Brain microvascular endothelial cell (primary cell): ENCODE data around the gene FBXL20.
"Not testable (repeated sequence)": the region's sequence is repeated elsewhere in the genome, so short reads cannot be mapped to it uniquely, and the experiment has no call there.

Experiments
- DNase-seq: peaks from one replicate; pipeline ENCODE4 v3.0.0-alpha.2; 2020
- H3K27ac ChIP-seq: fragments of 250-450 bp; sonication (Bioruptor Pico); 2 replicates; pipeline ENCODE4 v1.5.1; 2020; ENCODE audit warnings: mild to moderate bottlenecking, moderate library complexity
- H3K27me3 ChIP-seq: fragments of 250-450 bp; sonication (Bioruptor Pico); replicated peaks from 2 replicates; pipeline ENCODE4 v1.5.1; 2020; ENCODE audit warnings: mild to moderate bottlenecking
- H3K36me3 ChIP-seq: fragments of 250-450 bp; sonication (Bioruptor Pico); replicated peaks from 2 replicates; pipeline ENCODE4 v1.5.1; 2020; ENCODE audit warnings: mild to moderate bottlenecking
- H3K4me3 ChIP-seq: 2 replicates; pipeline ENCODE4 v1.5.1; 2011; ENCODE audit warnings: low read depth, mild to moderate bottlenecking, control low read depth, low read length, moderate library complexity
- in situ Hi-C: cut with HindIII; loops from 2 replicates; pipeline ENCODE4 v1.10.0; 2017; ENCODE audit warnings: low sequenced_read_pairs, low pct_ligation_motif_present
- TF ChIP-seq, protein P1 (sequence below): IDR thresholded peaks from 2 replicates; pipeline ENCODE4 v1.5.1; 2011; ENCODE audit warnings: low read depth, mild to moderate bottlenecking, moderate library complexity, low read length, control low read depth, inconsistent platforms; ENCODE audit errors: missing control alignments

Gene FBXL20

DNA sequence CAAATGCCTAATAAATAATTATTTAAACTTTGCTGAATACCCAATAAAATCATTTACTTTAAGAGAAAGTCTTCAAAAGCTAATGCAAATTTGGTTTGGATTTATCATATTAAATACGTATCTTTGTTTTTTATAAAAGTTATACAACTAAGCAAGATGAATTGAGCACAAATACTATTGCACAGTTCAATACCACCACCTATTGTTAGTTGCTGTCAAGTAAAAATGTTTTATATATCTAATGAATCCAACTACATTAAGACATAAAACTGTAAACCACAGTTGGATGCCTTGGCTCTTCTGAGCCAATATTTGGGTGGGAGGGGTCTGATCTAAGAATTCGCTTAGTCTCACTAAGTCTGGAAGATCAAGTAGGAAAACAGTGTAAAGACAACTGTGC, 7.7 kb downstream of the FBXL20 start:
- H3K27ac ChIP-seq = no peak overlapping the region
- DNase-seq = no peak
- TF ChIP-seq, protein P1, sequence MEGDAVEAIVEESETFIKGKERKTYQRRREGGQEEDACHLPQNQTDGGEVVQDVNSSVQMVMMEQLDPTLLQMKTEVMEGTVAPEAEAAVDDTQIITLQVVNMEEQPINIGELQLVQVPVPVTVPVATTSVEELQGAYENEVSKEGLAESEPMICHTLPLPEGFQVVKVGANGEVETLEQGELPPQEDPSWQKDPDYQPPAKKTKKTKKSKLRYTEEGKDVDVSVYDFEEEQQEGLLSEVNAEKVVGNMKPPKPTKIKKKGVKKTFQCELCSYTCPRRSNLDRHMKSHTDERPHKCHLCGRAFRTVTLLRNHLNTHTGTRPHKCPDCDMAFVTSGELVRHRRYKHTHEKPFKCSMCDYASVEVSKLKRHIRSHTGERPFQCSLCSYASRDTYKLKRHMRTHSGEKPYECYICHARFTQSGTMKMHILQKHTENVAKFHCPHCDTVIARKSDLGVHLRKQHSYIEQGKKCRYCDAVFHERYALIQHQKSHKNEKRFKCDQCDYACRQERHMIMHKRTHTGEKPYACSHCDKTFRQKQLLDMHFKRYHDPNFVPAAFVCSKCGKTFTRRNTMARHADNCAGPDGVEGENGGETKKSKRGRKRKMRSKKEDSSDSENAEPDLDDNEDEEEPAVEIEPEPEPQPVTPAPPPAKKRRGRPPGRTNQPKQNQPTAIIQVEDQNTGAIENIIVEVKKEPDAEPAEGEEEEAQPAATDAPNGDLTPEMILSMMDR = no peak
- no peaks in the 10 kb centered on the region for H3K36me3 ChIP-seq
- H3K27me3 ChIP-seq = no peaks in the 10 kb centered on the region
- H3K4me3 ChIP-seq = no peak overlapping the region
- in situ Hi-C loops = no loop called here

DNA sequence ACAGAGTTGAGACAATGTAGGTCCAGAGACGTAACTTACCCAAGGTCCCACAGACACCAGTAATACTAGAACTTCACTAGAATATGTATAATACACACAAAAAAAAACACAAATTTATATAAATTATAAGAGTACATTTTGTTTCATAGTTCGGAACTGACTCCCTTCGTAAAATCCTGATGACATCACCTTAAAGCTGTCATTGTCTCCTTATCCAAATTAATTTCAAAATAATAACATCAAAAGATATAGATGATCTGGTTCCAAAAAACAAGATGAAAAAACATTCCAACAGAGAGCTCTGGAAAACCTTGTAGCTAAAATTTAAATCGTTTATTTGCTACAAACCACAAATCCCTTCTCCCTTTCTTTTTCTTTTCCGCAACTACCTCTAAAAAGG, 10.0 kb downstream of the FBXL20 start:
- DNase-seq = no peak
- no peaks in the 10 kb centered on the region for H3K27me3 ChIP-seq
- no peak overlapping the region for H3K4me3 ChIP-seq
- H3K36me3 ChIP-seq = no peaks in the 10 kb centered on the region
- no peak overlapping the region for H3K27ac ChIP-seq
- TF ChIP-seq, protein P1 = no peak
- in situ Hi-C loops = no loop called here

DNA sequence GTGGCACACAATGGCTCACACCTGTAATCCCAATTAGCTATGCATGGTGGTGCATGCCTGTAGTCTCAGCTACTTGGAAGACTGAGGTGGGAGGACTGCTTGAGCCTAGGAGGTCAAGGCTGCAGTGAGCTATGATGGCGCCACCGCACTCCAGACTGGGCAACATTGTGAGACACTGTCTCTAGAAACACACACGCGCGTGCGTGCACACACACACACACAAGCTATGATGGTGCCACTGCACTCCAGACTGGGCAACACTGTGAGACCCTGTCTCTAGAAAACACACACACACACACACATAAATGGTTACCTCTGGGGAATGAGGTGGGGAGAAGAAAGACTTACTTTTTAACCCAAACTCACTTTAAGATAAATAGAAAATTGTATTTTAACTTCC, 16.4 kb downstream of the FBXL20 start:
- H3K36me3 ChIP-seq = no peaks in the 10 kb centered on the region
- in situ Hi-C loops = no loop called here
- no peaks in the 10 kb centered on the region for H3K27me3 ChIP-seq
- TF ChIP-seq, protein P1 = no peak
- no peak overlapping the region for H3K4me3 ChIP-seq
- no peak overlapping the region for H3K27ac ChIP-seq
- no peak for DNase-seq

DNA sequence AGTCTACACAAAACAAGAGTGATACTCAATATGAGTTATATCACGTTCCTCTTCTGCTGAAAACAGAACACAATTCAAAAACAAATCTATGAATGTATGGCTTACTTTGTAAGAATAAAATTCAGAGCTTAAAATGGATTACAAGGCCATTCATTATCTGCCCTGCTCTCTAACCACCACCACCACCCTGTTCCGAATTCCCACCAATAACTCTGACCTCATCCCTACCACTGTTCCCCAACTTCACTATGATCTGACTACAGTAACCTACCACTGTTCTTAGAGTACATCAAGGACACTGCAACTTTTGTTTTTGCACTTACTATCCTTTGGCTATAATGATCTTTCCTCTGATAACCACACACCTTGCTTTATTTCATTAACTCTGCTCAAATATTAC, 21.3 kb downstream of the FBXL20 start:
- Histone ChIP-seq H3K27ac (no peak overlapping the region), H3K27me3 (no peaks in the 10 kb centered on the region), H3K4me3 (no peak overlapping the region), H3K36me3 (no peaks in the 10 kb centered on the region)
- in situ Hi-C loops = no loop called here
- no peak for DNase-seq
- TF ChIP-seq, protein P1 = no peak

DNA sequence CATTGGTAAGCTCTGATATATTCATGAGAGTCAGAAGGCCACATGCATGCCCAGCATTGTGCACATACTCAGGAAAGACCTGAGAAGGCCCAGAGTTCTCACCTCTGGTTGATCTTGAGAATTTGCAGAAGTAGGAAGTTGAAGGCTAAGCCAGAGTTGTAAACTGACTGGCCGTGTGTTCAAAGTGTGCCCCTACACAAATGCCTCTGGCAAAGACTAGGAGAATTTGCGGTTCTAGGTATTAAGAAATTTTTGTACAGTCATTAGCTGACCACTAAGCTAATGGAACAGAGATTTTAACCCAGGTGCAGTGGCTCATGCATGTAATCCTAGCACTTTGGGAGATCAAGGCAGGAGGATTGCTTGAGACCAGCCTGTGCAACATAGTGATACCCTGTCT, 25.0 kb downstream of the FBXL20 start:
- no peaks in the 10 kb centered on the region for H3K27me3 ChIP-seq
- no peak overlapping the region for H3K4me3 ChIP-seq
- DNase-seq = no peak
- no peaks in the 10 kb centered on the region for H3K36me3 ChIP-seq
- H3K27ac ChIP-seq = no peak overlapping the region
- in situ Hi-C loops = no loop called here
- TF ChIP-seq, protein P1 = no peak

DNA sequence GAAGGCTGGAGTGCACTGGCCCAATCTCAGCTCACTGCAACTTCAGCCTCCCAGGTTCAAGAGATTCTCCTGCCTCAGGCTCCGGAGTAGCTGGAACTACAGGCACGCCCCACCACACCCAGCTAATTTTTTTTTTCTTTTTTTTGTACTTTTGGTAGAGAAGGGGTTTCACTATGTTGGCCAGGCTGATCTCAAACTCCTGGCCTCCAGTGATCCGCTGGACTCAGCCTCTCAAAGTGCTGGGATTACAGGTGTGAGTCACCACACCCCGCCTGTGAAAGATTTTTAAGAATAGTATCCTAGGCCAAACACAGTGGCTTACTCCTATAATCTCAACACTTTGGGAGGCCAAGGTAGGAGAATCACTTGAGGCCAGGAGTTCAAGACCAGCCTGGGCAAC, 33.6 kb downstream of the FBXL20 start:
- H3K27ac ChIP-seq, in situ Hi-C loops, H3K4me3 ChIP-seq, H3K36me3 ChIP-seq, DNase-seq, H3K27me3 ChIP-seq: not testable (repeated sequence)
